ENCODE results near the gene TADA1.

GRCh38 chr1:166811691-166812090, 64.4 kb downstream of the TADA1 start:
- TF ChIP-seq CTCF (IDR thresholded peaks at IDR 0.05) = no peak
- TF ChIP-seq, protein P1, sequence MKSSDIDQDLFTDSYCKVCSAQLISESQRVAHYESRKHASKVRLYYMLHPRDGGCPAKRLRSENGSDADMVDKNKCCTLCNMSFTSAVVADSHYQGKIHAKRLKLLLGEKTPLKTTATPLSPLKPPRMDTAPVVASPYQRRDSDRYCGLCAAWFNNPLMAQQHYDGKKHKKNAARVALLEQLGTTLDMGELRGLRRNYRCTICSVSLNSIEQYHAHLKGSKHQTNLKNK (CRISPR knock-in tag; IDR thresholded peaks at IDR 0.05) = no peak
- TF ChIP-seq, protein P2, sequence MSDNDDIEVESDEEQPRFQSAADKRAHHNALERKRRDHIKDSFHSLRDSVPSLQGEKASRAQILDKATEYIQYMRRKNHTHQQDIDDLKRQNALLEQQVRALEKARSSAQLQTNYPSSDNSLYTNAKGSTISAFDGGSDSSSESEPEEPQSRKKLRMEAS (CRISPR knock-in tag; IDR thresholded peaks at IDR 0.05) = no peak
- TF ChIP-seq CREM (CRISPR knock-in tag; IDR thresholded peaks at IDR 0.05) = no peak
- TF ChIP-seq, protein P3, sequence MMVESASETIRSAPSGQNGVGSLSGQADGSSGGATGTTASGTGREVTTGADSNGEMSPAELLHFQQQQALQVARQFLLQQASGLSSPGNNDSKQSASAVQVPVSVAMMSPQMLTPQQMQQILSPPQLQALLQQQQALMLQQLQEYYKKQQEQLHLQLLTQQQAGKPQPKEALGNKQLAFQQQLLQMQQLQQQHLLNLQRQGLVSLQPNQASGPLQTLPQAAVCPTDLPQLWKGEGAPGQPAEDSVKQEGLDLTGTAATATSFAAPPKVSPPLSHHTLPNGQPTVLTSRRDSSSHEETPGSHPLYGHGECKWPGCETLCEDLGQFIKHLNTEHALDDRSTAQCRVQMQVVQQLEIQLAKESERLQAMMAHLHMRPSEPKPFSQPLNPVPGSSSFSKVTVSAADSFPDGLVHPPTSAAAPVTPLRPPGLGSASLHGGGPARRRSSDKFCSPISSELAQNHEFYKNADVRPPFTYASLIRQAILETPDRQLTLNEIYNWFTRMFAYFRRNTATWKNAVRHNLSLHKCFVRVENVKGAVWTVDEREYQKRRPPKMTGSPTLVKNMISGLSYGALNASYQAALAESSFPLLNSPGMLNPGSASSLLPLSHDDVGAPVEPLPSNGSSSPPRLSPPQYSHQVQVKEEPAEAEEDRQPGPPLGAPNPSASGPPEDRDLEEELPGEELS (CRISPR knock-in tag; IDR thresholded peaks at IDR 0.05) = no peak
- TF ChIP-seq, protein P4, sequence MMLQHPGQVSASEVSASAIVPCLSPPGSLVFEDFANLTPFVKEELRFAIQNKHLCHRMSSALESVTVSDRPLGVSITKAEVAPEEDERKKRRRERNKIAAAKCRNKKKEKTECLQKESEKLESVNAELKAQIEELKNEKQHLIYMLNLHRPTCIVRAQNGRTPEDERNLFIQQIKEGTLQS (CRISPR knock-in tag; conservative IDR thresholded peaks at IDR 0.05) = no peak
- TF ChIP-seq SMAD4 (CRISPR knock-in tag; IDR thresholded peaks at IDR 0.05) = no peak
- TF ChIP-seq TCF7 (CRISPR knock-in tag; IDR thresholded peaks at IDR 0.05; ENCODE audit: low read depth) = no peak
